PC-9 (cell line): ENCODE measurements around the gene L3MBTL3.

Experiments used
- CTCF ChIP-seq: fragments of 200-600 bp; sonication (generic); conservative IDR thresholded peaks from 2 replicates; pipeline ENCODE4 v1.6.1; 2017; ENCODE audit warnings: mixed run types, antibody characterized with exemption, mild to moderate bottlenecking, moderate library complexity
- EZH2 ChIP-seq: fragments of 200-600 bp; sonication (generic); IDR thresholded peaks from 2 replicates; pipeline ENCODE4 v1.8.0; 2017; ENCODE audit warnings: antibody characterized with exemption, low read depth

GRCh38 chr6:130188207-130188899 is 170.0 kb downstream of the L3MBTL3 start:
- TF ChIP-seq CTCF: no peak
- TF ChIP-seq EZH2: no peak
